SK-N-SH (cell line): Measurements from ENCODE around the gene CNIH3. TPM values are rescaled to one million over a fixed set of nuclear protein-coding genes. Genes with fewer than 3 reads are reported as not detected.

Source experiments
- CTCF ChIA-PET: fragments of 300-600, 350-600 bp; formaldehyde crosslinking; extraction: SDS; loops from one replicate; lab custom pipeline; 2021; lab: Yijun Ruan, JAX
- POLR2A ChIA-PET: fragments of 350-600 bp; sonication (Branson Sonifier 250); formaldehyde crosslinking; extraction: SDS; loops from one replicate; lab custom pipeline; 2020; ENCODE audit warnings: antibody characterized with exemption, inconsistent platforms; lab: Yijun Ruan, JAX
- DNase-seq: peaks from one replicate; pipeline ENCODE4 v3.0.0; 2012
- H2AFZ ChIP-seq: fragments of 200-600 bp; sonication (generic); 2 replicates; pipeline ENCODE4 v1.8.1; 2016; ENCODE audit warnings: antibody characterized with exemption, mild to moderate bottlenecking, low read depth
- H3F3A ChIP-seq: fragments of 200-600 bp; sonication (generic); replicated peaks from 2 replicates; pipeline ENCODE3; 2016; ENCODE audit warnings: antibody characterized with exemption, mild to moderate bottlenecking; ENCODE audit not compliant: insufficient read depth
- H3K27ac ChIP-seq, 2 experiments: fragments of 200-500 bp in 1 of 2; fragments of 200-600 bp in 1 of 2; sonication (Bioruptor generic) in 1 of 2; sonication (generic), shearing (Covaris generic) in 1 of 2; 2 replicates each; pipeline versions ENCODE4 v1.5.1 to v1.6.1; 2014 to 2016; ENCODE audit warnings: low read depth in 2 of 2, inconsistent platforms in 1 of 2, low read length in 1 of 2, mild to moderate bottlenecking in 1 of 2, mixed read lengths in 1 of 2
- H3K27me3 ChIP-seq: fragments of 200-600 bp; sonication (generic), shearing (Covaris generic); 2 replicates; pipeline ENCODE4 v1.6.1; 2016; ENCODE audit warnings: mixed run types; ENCODE audit not compliant: insufficient read depth
- H3K36me3 ChIP-seq, 2 experiments: fragments of 200-500 bp in 1 of 2; fragments of 200-600 bp in 1 of 2; sonication (Bioruptor generic) in 1 of 2; sonication (generic) in 1 of 2; replicated peaks in 1 of 2; 2 replicates each; pipeline versions ENCODE3 to v1.5.1; 2014 to 2016; ENCODE audit warnings: low read length in 1 of 2, mild to moderate bottlenecking in 1 of 2; ENCODE audit not compliant: insufficient read depth in 2 of 2, control insufficient read depth in 1 of 2
- H3K4me1 ChIP-seq, 2 experiments: fragments of 200-500 bp in 1 of 2; fragments of 200-600 bp in 1 of 2; sonication (Bioruptor generic) in 1 of 2; sonication (generic), shearing (Covaris generic) in 1 of 2; 2 replicates each; pipeline versions ENCODE4 v1.5.1 to v1.6.1; 2014 to 2016; ENCODE audit warnings: low read depth in 1 of 2, low read length in 1 of 2, mixed run types in 1 of 2; ENCODE audit not compliant: insufficient read depth in 2 of 2, control insufficient read depth in 1 of 2
- H3K4me2 ChIP-seq: fragments of 200-600 bp; sonication (generic), shearing (Covaris generic); 2 replicates; pipeline ENCODE4 v1.6.1; 2017; ENCODE audit warnings: mixed run types
- H3K4me3 ChIP-seq, 2 experiments: fragments of 200-500 bp in 1 of 2; fragments of 200-600 bp in 1 of 2; sonication (Bioruptor generic) in 1 of 2; sonication (generic), shearing (Covaris generic) in 1 of 2; 2 replicates each; pipeline versions ENCODE4 v1.5.1 to v1.8.1; 2014 to 2016; ENCODE audit warnings: low read depth in 2 of 2, inconsistent platforms in 1 of 2, low read length in 1 of 2, mild to moderate bottlenecking in 1 of 2, mixed read lengths in 1 of 2, moderate library complexity in 1 of 2
- H3K79me2 ChIP-seq: fragments of 200-600 bp; sonication (generic); 2 replicates; pipeline ENCODE4 v1.8.1; 2017; ENCODE audit warnings: mild to moderate bottlenecking; ENCODE audit not compliant: insufficient read depth
- H3K9ac ChIP-seq: fragments of 200-600 bp; sonication (generic); 2 replicates; pipeline ENCODE4 v1.6.1; 2017; ENCODE audit warnings: mixed run types
- H3K9me2 ChIP-seq: fragments of 200-600 bp; sonication (generic); 2 replicates; pipeline ENCODE4 v1.6.1; 2017; ENCODE audit warnings: mixed run types
- H3K9me3 ChIP-seq: fragments of 200-600 bp; sonication (generic); 2 replicates; pipeline ENCODE4 v1.6.1; 2017; ENCODE audit warnings: mixed run types, mild to moderate bottlenecking, moderate library complexity
- H4K20me1 ChIP-seq: fragments of 200-600 bp; sonication (generic); 2 replicates; pipeline ENCODE4 v1.6.1; 2017; ENCODE audit warnings: mild to moderate bottlenecking, mixed run types; ENCODE audit not compliant: insufficient read depth
- JUND ChIP-seq: IDR thresholded peaks from 2 replicates; pipeline ENCODE4 v1.4.0; 2012
- NFIC ChIP-seq: IDR thresholded peaks from 2 replicates; pipeline ENCODE4 v1.4.0; 2012; ENCODE audit warnings: borderline replicate concordance
- RCOR1 ChIP-seq: fragments of 150-350 bp; IDR thresholded peaks from 2 replicates; pipeline ENCODE4 v1.6.1; 2017; ENCODE audit warnings: antibody characterized with exemption, low read length
- RXRA ChIP-seq: IDR thresholded peaks from 2 replicates; pipeline ENCODE4 v1.4.0; 2012; ENCODE audit warnings: low read depth, mild to moderate bottlenecking, borderline replicate concordance
- TEAD4 ChIP-seq: IDR thresholded peaks from 2 replicates; pipeline ENCODE4 v1.4.0; 2012; ENCODE audit warnings: mild to moderate bottlenecking, borderline replicate concordance; ENCODE audit not compliant: insufficient read depth
- WGBS: methylation state at CpG from one replicate; pipeline ENCODE4 v1.1.6; 2017; ENCODE audit warnings: low lambda C conversion rate; 5-methylcytosine and 5-hydroxymethylcytosine counted together
- polyA plus RNA-seq, 3 experiments: library from polyadenylated mRNA; depleted of rRNA; stranded (reverse); fragments of >200 nt; gene quantifications; 2 replicates each; pipeline ENCODE4 v1.2.3, GENCODE V29; 2012
- TF ChIP-seq, protein P1 (sequence below): fragments of 150-350 bp; IDR thresholded peaks from 2 replicates; pipeline ENCODE4 v1.6.1; 2016; ENCODE audit warnings: mild to moderate bottlenecking, low read depth, low read length
- TF ChIP-seq, protein P2 (sequence below): IDR thresholded peaks from 2 replicates; pipeline ENCODE4 v1.6.1; 2012; ENCODE audit warnings: mild to moderate bottlenecking, low read depth, low read length, moderate library complexity
- TF ChIP-seq, protein P3 (sequence below): fragments of 200-600 bp; sonication (generic); IDR thresholded peaks from 2 replicates; pipeline ENCODE4 v1.6.1; 2017; ENCODE audit warnings: antibody characterized with exemption, mild to moderate bottlenecking, moderate library complexity

CNIH3 gene
- polyA plus RNA-seq, 1 of the 3 experiments (the other 2 are of a cell fraction) = 18.8 TPM

DNA sequence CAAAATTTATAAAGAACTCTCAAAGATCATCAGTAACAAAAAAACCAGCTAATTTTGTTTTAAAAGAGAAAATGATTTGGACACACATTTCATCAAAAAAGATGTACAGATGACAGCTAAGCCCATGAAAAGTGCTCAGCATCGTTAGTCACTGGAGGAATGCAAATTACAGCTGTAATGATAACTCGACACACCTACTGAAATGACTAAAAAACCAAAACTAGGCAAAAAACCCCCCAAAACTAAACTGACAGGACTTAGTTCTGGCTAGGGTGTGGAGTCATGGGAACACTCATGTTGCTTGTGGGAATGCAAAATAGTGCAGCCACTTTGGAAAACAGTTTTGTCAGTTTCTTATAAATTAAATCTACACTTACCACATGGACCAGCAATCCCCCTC lies 59.5 kb downstream of the CNIH3 start:
- POLR2A ChIA-PET = no interaction called here

DNA sequence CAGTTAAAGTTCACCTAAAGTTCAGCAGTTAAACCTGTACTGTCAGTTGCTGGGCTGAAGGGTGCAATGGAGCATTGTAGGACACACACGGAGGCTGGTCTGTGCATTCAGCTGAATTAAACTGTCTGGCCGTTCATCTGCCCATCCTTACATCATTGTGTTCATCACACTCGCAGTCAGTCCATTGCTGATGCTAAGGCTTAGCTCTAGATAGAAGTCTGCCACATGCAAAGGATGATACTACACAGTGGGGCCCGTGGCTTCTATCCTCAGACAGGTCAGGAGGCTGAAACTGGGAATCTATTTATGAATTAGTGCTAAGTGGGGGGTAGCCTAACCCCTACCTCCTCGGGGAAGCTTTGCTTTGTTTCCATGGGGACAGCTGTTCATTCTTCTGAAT lies 60.4 kb downstream of the CNIH3 start:
- Histone ChIP-seq H3K9me3 (no peaks in the 10 kb centered on the region), H4K20me1 (peaks cover 4% of the 10 kb centered on the region; the same call in 1 of the 2 replicates)
- no peak for TF ChIP-seq RXRA
- TF ChIP-seq, protein P1, sequence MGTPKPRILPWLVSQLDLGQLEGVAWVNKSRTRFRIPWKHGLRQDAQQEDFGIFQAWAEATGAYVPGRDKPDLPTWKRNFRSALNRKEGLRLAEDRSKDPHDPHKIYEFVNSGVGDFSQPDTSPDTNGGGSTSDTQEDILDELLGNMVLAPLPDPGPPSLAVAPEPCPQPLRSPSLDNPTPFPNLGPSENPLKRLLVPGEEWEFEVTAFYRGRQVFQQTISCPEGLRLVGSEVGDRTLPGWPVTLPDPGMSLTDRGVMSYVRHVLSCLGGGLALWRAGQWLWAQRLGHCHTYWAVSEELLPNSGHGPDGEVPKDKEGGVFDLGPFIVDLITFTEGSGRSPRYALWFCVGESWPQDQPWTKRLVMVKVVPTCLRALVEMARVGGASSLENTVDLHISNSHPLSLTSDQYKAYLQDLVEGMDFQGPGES = no peak
- TF ChIP-seq, all 33 proteins: peak for 0
- Histone ChIP-seq H3F3A (no peaks in the 10 kb centered on the region), H3K4me3 (no peak overlapping the region), H3K9ac (no peak overlapping the region), H3K36me3 (peaks cover 0 to 3% of the 10 kb centered on the region in 2 experiments), H3K79me2 (no peaks in the 10 kb centered on the region; the same call in 1 of the 2 replicates), H3K9me2 (no peaks in the 10 kb centered on the region), H3K27me3 (no peaks in the 10 kb centered on the region), H3K27ac (no peak overlapping the region), H3K4me1 (peaks cover 0 to 18% of the 10 kb centered on the region in 2 experiments; a peak in 2 of 4 replicates), H2AFZ (no peak overlapping the region), H3K4me2 (no peak overlapping the region)
- ChIA-PET POLR2A (interaction anchor here (1.2 kb wide), 1 partner anchor 8 kb away, joined by 3 read pairs; no protein-coding TSS in a partner anchor), CTCF (no interaction called here)
- DNase-seq = no peak
- 90% methylated on average over 5 of the region's 5 CpGs for WGBS

More for the DNA sequence above, 59.5 kb downstream of the CNIH3 start:
- H3F3A ChIP-seq = no peaks in the 10 kb centered on the region
- H3K9ac ChIP-seq = no peak overlapping the region
- DNase-seq = no peak
- H3K4me1 ChIP-seq = peaks cover 0 to 13% of the 10 kb centered on the region in 2 experiments; a peak in 2 of 4 replicates
- H3K36me3 ChIP-seq = peaks cover 0 to 3% of the 10 kb centered on the region in 2 experiments
- H3K9me3 ChIP-seq = no peaks in the 10 kb centered on the region
- no peaks in the 10 kb centered on the region for H3K27me3 ChIP-seq
- peaks cover 4% of the 10 kb centered on the region; the same call in 1 of the 2 replicates for H4K20me1 ChIP-seq
- no peaks in the 10 kb centered on the region; the same call in 1 of the 2 replicates for H3K79me2 ChIP-seq
- H3K27ac ChIP-seq = no peak overlapping the region
- CTCF ChIA-PET = interaction anchor here (0.8 kb wide), 1 partner anchor 247 kb away, joined by 3 read pairs; no protein-coding TSS in a partner anchor
- WGBS = 80% methylated on average over 2 of the region's 2 CpGs
- TF ChIP-seq RXRA (no peak), NFIC (no peak), RCOR1 (no peak), TEAD4 (no peak), JUND (no peak)
- TF ChIP-seq, protein P2, sequence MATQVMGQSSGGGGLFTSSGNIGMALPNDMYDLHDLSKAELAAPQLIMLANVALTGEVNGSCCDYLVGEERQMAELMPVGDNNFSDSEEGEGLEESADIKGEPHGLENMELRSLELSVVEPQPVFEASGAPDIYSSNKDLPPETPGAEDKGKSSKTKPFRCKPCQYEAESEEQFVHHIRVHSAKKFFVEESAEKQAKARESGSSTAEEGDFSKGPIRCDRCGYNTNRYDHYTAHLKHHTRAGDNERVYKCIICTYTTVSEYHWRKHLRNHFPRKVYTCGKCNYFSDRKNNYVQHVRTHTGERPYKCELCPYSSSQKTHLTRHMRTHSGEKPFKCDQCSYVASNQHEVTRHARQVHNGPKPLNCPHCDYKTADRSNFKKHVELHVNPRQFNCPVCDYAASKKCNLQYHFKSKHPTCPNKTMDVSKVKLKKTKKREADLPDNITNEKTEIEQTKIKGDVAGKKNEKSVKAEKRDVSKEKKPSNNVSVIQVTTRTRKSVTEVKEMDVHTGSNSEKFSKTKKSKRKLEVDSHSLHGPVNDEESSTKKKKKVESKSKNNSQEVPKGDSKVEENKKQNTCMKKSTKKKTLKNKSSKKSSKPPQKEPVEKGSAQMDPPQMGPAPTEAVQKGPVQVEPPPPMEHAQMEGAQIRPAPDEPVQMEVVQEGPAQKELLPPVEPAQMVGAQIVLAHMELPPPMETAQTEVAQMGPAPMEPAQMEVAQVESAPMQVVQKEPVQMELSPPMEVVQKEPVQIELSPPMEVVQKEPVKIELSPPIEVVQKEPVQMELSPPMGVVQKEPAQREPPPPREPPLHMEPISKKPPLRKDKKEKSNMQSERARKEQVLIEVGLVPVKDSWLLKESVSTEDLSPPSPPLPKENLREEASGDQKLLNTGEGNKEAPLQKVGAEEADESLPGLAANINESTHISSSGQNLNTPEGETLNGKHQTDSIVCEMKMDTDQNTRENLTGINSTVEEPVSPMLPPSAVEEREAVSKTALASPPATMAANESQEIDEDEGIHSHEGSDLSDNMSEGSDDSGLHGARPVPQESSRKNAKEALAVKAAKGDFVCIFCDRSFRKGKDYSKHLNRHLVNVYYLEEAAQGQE = no peak
- TF ChIP-seq, protein P3, sequence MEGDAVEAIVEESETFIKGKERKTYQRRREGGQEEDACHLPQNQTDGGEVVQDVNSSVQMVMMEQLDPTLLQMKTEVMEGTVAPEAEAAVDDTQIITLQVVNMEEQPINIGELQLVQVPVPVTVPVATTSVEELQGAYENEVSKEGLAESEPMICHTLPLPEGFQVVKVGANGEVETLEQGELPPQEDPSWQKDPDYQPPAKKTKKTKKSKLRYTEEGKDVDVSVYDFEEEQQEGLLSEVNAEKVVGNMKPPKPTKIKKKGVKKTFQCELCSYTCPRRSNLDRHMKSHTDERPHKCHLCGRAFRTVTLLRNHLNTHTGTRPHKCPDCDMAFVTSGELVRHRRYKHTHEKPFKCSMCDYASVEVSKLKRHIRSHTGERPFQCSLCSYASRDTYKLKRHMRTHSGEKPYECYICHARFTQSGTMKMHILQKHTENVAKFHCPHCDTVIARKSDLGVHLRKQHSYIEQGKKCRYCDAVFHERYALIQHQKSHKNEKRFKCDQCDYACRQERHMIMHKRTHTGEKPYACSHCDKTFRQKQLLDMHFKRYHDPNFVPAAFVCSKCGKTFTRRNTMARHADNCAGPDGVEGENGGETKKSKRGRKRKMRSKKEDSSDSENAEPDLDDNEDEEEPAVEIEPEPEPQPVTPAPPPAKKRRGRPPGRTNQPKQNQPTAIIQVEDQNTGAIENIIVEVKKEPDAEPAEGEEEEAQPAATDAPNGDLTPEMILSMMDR = no peak
- no peak overlapping the region for H3K4me2 ChIP-seq
- H2AFZ ChIP-seq = no peak overlapping the region
- H3K9me2 ChIP-seq = no peaks in the 10 kb centered on the region
- H3K4me3 ChIP-seq = no peak overlapping the region
